ENCODE results near the gene SV2B.
"Not testable (repeated sequence)": the region's sequence is repeated elsewhere in the genome, so short reads cannot be mapped to it uniquely, and the experiment has no call there.

Gene SV2B

DNA sequence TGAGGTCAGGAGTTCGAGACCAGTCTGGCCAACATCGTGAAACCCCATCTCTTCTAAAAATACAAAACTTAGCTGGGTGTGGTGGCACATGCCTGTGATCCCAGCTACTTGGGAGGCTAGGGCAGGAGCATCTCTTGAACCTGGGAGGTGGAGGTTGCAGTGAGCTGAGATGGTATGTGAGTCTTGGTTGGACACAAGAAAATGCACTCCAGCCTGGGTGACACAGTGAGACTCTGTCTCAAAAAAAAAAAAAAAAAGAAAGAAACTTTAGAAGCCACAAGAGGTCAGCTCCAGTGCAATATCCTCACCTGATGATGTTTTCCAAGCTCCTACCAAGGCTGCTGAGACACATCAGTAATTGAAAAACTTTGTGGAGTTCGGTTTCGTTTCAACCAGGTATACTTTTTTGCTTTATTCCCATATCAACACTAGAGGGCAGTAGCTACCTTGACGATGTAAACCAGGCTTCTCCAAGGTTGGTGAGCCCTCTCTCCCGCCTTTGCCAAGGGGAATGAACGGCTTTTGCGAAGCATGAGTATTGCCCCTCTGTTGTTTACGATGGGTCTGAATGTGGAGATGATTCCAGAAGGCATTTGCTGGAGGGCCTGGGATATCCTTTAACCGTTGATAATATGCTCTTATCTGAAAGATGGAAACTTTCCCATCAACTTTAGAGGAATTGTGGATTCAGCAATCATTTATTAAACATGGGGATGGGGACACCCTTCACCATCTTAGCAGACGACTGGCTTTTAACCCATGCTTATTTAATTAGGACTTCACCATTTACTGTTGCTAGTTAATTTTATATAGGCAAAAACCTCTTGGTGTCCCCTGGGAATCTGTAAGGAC, 202.8 kb downstream of the SV2B start:
- in situ Hi-C loops (cut with MboI; ENCODE audit: low sequenced_read_pairs): no loop called here

DNA sequence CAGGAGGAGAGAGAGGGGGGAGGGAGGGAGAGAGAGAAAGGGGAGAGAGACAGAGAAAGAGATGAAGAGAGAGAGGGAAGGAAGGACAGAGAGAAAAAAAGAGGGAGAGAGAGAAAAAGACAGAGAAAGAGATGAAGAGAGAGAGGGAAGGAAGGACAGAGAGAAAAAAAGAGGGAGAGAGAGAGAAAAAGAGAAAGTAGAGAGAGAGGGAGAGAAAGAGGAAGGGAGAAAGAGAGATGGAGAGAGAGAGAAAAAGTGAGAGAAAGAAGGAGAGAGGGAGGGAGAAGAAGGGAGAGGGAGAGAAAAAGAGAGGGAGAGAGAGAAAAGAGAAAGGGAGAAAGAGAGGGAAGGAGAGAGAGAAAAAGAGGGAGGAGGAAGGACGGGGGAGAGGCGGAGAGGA, 204.2 kb downstream of the SV2B start:
- in situ Hi-C loops (cut with MboI; ENCODE audit: low sequenced_read_pairs): no loop called here

DNA sequence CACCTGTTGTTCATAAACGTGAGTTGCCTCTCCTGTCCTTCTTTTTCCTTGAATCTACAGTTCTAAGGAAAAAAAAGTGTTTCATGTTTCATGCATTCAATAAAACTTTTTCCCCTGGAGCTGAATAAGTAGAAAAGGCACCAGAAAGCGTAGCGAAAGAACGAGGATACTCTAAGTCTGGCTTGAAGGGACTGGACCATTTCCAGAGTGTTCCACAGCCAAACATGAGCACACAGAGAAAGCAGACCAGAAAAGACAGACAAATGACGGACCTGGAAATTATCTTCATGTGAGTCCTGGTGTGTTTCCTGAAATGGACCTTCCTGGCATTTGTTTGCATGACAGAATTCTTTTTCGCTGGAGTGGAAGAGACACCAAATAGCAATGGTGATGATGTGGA, 204.7 kb downstream of the SV2B start:
- in situ Hi-C loops (cut with MboI; ENCODE audit: low sequenced_read_pairs): no loop called here

DNA sequence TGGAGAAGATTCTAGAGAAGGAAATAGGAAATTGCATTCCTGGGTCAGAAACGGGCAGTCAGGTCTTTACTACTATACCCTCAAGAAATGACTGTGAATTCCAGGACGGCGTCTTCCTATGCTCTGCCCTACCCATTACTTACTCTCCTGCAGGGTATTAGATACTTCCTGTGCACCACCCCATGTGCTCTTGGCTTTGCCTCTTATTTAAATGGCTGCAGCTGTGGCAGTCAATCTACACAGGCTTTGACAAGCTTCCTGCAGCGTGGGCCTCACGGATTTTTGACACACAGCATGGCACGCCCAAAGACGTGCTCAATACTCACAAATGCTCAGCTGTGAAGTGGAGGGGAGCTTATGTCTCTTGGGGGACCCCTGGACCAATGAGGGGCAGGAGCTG, 206.1 kb downstream of the SV2B start:
- in situ Hi-C loops (cut with MboI; ENCODE audit: low sequenced_read_pairs): no loop called here

DNA sequence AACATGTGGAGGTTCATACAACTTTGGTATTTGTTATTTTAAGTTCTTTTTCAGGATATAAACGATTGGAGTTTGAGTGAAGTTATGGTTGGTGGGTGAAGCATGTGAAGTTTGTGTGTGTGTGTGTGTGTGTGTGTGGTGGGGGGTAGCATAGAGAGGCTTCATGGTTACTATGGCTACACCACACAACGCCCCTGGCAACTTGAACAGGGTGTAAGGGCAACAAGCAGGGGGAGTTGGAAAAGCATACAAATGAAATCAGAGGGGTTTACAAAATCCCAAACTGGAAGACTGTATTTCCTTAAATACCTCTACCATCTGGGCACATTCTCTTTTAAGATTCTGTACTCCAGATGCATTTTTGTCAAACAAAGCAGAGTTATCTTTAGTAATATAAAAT, 207.5 kb downstream of the SV2B start:
- in situ Hi-C loops (cut with MboI; ENCODE audit: low sequenced_read_pairs): no loop called here

DNA sequence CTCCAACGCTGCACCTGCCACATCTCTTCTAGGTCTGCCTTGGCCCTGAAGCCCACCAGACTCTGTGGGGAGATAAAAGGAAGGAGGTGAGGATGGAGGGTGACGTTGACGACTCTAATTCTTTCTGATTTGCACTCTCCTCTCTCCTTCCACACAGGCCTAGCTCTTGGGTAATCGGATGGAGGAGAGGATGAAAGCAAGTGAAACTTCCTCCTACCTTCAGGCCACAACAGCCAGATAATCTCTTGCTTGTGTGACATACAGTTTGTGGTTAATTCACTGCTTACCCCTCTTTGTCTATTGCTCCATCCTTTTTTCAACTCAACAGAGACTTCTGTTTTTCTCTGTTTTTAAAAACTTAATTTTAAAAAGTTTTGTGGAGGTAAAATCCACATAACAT, 208.1 kb downstream of the SV2B start:
- in situ Hi-C loops (cut with MboI; ENCODE audit: low sequenced_read_pairs): no loop called here

DNA sequence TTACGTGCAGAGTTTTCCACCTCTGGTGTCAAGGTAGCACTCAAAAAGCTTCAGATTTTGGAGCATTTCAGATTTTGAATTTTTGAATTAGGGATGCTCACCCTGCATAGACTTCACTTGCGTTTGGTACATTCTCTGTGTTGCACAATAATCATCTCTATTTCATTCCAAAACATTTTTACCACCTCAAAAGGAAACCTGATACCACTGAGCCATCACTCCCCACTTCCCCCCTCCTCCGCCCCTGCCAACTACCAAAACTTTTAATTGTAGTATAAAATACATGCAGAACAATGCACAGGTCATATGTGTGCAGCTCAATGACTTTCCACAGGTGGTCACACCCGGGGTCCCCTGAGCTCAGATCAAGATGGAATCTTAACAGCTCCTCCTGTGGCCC, 208.8 kb downstream of the SV2B start:
- in situ Hi-C loops (cut with MboI; ENCODE audit: low sequenced_read_pairs): no loop called here

DNA sequence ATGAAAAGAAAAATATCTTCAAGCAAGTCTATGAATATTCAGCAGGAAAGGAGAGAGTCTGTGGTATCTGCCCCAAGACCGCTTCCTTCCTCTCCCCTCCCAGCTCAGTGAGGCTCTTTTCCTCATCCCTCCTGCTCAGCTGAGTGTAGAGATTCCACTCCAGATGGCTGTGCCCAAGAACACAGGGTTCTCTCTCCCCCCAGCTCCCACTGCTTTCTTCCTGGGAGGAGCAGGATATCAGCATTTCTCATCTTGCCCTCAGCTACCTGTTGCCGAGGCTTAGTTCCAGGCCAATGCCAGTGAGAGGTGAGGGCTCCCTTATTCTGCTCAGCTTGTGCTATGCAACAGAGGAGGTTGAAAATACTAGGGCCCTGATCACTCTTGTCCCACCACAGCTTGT, 211.9 kb downstream of the SV2B start:
- in situ Hi-C loops (cut with MboI; ENCODE audit: low sequenced_read_pairs): loop anchor here (10.0 kb wide), 1 partner anchor 773 kb away; no protein-coding TSS in a partner anchor

DNA sequence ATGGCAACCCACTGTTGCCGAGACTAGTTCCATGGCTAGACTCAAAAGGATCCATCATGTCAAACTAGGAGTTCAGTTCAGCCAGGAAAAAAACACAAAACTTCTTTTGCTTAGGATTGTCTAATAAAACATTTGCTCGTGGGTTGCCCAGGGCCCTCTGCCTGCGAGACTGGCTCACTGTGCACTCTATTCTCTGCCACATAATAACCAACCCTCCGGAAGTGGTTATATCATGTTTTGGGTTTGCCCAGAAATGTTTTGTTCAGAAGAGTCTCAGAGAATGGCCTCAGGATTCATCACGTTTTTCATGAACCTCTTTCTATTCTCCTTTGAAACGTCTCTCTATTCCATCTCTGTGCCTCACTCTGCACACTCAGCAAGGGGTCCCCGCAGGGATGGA, 216.1 kb downstream of the SV2B start:
- in situ Hi-C loops (cut with MboI; ENCODE audit: low sequenced_read_pairs): loop anchor here (10.0 kb wide), 1 partner anchor 769 kb away; no protein-coding TSS in a partner anchor

DNA sequence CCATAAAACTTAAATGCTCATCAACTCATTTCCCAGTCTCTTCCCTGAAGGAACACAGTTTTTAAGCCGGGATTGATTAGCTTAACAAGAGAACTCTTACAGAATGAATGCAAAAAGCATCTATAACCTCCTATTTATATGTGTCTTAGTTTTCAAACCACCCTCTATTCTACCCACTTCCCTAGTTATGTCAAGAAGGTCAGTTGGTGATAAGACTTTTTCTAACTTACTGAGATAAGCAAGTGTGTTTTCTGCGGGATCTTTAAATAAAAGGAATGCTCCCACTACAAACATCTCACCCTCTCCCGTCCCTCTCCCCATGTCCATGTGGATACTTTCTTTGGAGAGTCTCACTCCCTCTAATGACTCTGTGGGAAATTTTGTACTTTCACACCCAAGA, 218.5 kb downstream of the SV2B start:
- in situ Hi-C loops (cut with MboI; ENCODE audit: low sequenced_read_pairs): loop anchor here (10.0 kb wide), 1 partner anchor 766 kb away; no protein-coding TSS in a partner anchor

DNA sequence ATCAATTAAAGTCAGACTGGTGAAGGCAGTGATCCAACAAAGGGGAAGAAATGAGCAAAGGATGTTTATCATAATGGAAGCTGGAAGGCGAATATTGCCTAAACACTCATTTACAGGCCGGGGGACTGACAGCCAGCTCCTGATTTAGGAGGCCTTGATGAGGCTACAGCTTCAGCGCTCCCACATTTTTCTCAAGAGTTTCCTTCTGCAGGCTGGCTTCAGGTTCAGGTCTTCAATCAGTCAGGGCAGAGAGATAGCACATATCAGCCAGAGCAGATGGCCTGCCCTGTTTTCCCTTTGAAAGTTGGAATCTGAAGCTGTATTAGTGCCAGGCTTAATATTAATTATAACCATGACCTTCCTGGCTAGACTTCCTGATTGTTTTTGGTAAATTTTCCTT, 218.9 kb downstream of the SV2B start:
- in situ Hi-C loops (cut with MboI; ENCODE audit: low sequenced_read_pairs): loop anchor here (10.0 kb wide), 1 partner anchor 766 kb away; no protein-coding TSS in a partner anchor

DNA sequence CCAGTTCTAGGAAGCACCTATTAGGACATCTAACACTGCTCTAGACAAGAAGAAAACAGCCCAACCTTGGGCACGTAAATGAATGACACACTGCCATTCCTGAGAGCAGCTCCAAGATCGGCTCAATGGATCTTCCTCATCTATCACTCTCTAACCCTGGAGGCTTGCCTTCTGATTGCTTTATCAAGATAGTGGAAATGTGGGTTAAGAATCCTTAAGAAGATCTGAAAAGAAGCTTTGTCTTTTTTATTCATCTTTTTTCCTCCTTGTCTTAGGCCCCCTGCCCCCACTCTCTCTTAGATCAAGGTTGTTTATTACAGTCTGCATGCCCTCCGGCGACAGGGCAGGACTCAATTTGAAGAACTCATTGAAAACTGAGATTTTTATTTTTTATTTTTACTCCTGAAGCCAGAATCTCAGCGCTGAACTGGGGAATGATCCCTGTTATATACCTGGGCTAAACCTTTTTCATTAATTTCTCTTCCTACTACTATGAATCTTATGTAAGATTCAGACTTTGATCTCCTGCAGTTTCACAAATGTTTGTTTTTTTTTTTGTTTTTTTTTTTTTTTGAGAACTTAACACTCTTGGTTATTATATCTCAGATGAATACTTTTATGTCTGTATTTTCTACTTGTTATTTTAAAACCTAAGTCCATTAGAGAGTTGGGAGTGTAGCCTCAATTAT, 219.5 kb downstream of the SV2B start:
- in situ Hi-C loops (cut with MboI; ENCODE audit: low sequenced_read_pairs): loop anchor here (10.0 kb wide), 1 partner anchor 765 kb away; no protein-coding TSS in a partner anchor

DNA sequence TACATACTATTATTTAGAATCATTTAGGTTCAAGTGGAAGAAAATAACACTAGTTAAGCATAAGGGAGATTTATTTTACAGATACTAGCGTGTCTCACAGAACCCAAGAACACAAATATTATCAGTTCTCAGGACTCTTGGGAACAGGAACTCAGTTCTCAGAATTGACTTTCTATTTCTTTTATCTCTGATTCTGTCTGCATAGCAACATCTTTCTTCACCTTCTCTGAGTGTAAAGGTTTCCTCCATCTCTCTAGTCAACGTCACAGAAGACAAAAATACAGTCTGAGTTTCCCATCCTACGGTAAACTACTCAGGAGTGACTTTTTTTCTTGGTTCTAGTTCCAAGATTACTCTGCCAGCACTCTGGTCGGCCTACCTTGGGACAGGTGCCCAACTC, 220.0 kb downstream of the SV2B start:
- in situ Hi-C loops (cut with MboI; ENCODE audit: low sequenced_read_pairs): no loop called here

DNA sequence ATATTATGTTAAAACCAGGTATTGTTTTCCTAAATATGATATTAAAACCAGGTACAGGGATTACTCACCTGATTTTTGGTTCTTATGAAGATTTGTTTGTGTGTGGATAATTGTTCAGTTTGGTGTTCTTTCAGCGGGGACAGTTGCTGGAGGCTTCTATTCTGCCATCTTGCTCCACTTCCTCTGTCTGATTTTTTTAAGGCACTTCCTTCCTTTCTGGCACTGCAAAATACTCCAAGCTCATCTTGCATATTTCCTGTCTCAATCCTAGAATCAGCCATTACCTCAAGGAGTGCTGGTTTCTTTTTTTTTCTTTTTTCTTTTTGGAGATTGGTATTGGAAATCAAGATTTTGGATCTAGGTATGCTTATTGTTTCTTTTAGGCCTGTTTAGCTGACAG, 229.9 kb downstream of the SV2B start:
- in situ Hi-C loops (cut with MboI; ENCODE audit: low sequenced_read_pairs): no loop called here

DNA sequence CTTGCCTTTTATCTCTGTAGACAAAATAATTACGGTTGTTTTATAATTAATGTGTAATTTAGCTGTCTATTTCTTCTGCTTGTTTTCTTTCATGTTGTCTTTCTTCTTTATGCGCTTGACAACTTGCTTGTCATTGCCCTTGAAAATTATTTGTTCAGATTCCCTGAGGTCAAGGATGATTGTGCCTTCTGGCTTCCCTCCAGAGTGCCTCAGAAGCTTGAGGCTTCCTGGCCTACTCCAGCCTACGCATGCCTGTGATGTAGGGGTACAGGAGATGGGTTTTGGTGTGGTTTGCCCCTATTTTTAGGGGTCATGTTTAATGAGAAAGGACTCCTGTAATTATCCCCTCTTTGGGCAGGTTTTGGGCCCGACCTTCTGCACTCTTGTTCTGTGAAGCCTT, 231.5 kb downstream of the SV2B start:
- in situ Hi-C loops (cut with MboI; ENCODE audit: low sequenced_read_pairs): no loop called here

DNA sequence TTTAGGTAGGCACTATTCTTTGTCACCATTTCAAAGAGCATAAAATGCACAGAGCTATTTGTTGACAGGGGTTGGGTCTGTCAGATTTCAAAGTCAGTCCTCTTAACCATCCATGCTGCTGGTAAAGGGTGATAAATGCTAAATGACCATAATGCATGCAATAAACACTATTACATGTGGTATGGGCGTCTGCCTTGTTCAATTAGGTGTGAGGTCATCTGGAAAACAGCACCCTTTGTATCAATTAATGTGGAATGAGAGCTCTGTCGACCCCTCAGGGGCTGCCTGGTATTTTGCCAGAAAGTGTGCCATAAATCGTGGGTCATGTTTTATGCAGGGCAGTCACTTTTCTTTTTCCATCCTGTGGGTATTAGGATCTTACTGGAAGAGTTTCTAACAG, 235.6 kb downstream of the SV2B start:
- in situ Hi-C loops (cut with MboI; ENCODE audit: low sequenced_read_pairs): no loop called here

DNA sequence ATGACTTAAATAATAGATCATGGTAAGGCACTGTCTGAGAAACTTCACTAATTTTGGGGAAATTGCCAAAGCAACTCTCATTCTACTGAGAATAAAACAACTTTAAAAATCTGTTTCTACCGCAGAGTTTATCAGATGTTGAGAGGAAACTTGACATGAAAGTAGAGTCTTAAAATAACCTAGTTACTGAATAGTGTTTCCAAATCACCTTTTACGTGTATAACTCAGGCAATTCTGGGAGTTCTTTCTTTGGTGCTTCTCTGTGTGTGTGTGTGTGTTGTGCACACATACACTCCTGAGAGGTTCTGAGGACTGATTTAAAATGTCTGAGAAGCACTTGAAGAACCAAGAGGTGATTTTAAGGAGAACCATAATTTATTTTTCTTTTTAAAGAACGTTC, 236.6 kb downstream of the SV2B start:
- in situ Hi-C loops (cut with MboI; ENCODE audit: low sequenced_read_pairs): no loop called here

DNA sequence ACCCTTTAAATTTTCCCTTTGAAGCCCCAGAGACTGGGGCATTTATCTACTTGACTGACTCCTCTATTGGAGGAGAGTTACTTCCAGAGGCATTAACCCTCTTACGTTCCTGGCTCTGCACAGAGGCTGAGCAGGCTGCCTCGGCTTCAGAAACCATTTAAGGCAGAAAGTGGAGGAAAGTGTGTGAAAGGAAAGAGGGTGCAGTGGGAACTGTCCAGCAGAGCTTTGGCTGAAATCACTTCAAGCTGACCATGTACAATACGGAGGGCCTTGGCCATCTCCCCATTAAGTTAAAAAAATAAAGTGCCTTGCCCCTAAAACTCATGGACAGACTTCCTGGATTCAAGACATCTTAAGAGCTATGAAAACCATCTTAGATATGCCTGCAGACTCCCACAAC, 238.7 kb downstream of the SV2B start:
- in situ Hi-C loops (cut with MboI; ENCODE audit: low sequenced_read_pairs): no loop called here

DNA sequence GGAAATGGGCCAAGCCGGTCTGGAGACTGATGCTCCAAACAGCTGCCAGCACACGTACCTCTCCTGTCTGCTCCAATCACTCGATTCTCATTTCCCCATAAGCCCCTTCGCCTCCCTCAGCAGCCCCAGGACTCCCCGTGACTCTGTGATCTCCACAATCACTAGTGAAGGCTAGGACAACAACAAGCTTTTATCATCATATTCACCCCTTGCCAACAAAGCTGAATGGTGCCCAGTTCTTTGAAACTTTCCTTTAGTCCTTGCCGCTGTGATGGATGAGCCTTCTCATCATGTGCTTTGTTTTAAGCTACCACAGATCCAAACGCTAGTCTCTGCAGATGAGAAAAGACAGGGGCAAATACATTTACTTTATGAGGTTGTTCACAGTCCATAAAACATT, 242.0 kb downstream of the SV2B start:
- in situ Hi-C loops (cut with MboI; ENCODE audit: low sequenced_read_pairs): no loop called here

DNA sequence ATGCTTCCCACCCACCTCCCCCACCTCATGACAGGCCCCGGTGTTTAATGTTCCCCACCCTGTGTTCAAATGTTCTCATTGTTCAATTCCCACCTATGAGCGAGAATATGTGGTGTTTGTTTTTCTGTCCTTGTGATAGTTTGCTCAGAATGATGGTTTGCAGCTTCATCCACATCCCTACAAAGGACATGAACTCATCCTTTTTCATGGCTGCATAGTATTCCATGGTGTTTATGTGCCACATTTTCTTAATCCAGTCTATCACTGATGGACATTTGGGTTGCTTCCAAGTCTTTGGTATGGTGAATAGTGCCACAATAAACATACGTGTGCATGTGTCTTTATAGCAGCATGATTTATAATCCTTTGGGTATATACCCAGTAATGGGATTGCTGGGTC, 244.9 kb downstream of the SV2B start:
- in situ Hi-C loops (cut with MboI; ENCODE audit: low sequenced_read_pairs): not testable (repeated sequence)

DNA sequence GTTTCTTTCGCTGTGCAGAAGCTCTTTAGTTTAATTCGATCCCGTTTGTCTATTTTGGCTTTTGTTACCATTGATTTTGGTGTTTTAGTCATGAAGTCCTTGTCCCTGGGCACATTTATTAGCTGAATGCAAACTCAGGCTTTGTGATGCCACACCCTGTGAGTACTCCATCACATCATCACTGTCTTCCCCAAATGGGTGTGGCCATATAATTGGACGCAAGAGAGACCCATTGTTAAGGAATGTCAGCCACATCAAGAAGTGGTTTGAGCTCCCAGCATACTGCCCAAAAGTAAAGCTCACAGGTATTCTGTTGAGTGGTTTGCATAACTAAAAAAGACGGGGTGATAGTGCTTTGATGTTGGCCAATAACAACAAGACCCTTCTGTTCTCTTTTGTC, 245.7 kb downstream of the SV2B start:
- in situ Hi-C loops (cut with MboI; ENCODE audit: low sequenced_read_pairs): no loop called here

DNA sequence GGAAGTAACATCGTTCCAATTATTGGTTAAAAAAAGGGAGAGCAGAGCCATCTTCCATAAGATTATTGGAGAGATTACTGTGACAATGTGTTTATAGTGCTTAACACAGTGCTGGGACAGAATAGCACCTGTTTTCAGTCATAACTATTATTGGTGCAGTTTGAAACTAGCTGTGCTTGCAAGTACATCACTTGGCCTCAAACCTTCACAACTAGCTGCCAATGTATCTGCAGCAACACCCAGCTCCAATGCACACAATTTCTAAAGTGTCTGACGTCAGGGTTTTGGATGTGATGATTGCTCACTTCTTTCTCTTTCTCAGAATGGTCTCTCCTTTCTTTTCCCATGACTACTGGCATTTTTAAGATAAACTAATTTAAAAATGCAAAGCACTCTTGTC, 246.2 kb downstream of the SV2B start:
- in situ Hi-C loops (cut with MboI; ENCODE audit: low sequenced_read_pairs): no loop called here
